Right forelimb (tissue), 1 donor: ENCODE measurements around the gene THEMIS2.

Experiments
- DNase-seq: peaks from one replicate; pipeline ENCODE4 v3.0.0-alpha.2; 2018

Gene THEMIS2

DNA sequence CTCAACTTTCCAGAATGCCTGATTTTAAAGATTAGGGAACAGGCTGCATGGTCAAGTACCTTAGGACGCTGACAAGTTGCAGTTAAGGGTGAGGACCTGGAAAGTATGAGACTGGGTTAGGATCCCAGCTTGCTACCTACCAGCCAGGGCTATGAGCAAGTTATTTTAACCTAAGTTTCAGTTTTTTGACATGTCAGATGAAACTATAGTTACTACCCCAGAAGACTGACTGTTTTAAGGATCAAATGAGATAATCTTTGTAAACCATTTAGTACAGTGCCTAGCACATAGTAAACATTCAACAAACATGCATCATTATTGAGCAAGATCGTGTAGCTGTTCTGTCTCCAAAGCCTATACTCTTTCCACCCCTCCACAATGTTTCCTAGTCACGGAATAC, 14.4 kb downstream of the THEMIS2 start:
- no peak for DNase-seq

DNA sequence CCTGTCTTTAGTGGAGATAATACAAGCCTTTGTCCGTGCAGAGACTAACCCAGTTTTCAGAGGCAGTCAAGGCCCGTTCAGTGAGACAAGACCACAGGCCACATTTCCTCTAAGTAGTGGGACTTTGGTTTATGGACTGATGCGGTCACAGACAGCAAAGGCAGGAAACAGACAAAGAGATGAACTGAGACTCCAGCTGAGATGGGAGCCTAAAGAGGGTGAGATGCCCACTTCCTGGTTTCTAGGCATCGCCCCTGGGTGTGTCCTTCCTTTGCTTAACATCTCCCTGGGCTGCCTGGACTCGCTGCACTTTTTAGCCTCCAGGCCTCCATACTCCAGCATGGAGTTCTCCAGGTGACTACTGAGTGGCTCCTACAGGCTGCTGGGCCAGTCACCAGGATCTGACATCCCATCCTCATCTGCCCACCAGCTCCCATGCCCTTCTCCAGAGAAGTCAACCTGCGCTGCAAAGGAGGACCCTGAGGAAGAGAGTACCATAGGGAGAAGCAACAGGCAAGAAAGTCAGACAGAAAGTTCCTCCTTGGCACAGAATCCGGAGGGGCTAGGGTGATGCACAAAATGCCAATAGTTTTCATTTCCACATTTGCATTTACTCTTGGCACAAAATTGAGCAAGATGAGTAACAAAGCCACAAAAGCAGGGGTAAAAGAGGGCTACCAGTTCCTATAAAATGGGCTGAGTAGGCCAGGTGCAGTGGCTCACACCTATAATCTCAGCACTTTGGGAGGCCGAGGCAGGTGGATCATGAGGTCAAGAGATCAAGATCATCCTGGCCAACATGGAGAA, 15.1 kb downstream of the THEMIS2 start:
- DNase-seq = no peak

GRCh38 chr1:27889506-27889905, 17.2 kb downstream of the THEMIS2 start:
- no peak for DNase-seq

GRCh38 chr1:27891196-27891889, 19.0 kb downstream of the THEMIS2 start:
- DNase-seq = no peak

DNA sequence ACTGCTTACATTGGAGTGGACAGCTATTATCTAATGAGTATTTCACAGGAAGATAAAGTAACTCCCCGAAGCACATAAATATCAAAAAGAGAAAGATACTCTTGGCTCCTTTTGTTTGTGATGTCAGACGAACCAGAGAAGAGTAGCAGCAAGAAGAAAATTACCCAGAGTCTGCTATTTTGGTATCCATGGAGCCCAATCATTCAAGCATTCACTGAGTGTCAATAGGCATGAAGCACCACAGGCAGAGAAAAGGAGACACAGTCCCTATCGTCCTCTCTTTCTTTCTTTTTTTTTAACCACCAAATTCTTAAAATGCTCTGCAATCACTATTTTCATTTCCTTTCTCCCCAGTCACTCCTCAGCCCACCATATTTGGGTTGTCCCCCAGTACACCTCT, 22.2 kb downstream of the THEMIS2 start:
- DNase-seq = no peak

DNA sequence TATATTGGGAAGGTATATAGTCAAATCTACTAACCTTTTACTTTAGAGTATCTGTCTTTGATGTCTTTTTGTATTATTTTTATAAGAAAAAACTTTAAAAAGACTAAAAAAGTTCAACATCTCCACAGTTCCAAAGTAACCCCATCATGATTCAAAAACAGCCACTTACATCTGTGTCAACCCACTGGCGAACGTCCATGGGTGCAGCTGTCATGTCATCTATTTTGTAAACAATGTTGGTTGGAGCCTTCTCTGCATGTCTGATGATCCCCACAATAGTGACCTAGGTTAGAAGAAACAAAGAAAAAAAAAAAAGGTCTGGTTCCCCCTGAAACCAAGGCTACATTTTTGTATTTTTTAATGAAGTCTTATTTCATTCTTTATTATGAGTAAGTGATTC, 34.4 kb downstream of the THEMIS2 start:
- no peak for DNase-seq

DNA sequence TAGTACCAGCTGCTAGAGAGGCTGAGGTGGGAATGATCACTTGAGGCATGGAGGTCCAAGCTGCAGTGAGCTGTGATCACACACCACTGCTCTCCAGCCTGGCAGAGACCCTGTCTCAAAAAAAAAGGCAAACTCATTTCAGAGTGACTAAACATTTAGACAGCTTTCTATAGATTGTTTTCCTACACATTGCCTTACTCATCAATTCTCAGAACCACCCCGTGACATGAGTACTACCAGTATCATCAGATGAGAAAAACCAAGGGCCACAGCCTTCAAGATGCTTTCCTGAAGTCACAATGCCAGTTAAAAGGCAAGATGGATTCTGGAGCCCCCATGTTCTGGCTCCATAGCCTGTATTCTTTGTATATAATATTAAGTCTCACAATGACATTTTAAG, 40.1 kb downstream of the THEMIS2 start:
- DNase-seq = no peak

- no peak for DNase-seq
Observed at GRCh38 chr1:27915082-27915575, 42.8 kb downstream of the THEMIS2 start.

DNA sequence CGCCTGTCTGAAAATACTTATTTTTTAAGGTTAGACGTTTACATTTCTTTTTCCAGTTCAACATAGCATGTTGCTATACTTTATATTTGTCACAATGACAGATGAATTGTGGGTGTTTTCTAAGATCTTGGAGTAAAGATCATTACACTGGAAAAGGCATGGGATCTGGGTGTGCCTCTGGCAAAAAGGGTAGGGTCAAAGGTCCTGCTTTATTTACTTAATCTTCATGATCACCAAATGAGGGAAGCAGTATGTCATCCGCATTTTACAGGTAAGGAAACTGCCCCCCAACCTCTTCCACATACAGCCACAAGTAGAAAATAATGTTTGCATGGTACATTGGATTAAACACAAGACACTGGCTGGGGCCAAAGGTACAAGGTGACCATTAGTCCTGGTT, 49.9 kb downstream of the THEMIS2 start:
- DNase-seq = no peak

DNA sequence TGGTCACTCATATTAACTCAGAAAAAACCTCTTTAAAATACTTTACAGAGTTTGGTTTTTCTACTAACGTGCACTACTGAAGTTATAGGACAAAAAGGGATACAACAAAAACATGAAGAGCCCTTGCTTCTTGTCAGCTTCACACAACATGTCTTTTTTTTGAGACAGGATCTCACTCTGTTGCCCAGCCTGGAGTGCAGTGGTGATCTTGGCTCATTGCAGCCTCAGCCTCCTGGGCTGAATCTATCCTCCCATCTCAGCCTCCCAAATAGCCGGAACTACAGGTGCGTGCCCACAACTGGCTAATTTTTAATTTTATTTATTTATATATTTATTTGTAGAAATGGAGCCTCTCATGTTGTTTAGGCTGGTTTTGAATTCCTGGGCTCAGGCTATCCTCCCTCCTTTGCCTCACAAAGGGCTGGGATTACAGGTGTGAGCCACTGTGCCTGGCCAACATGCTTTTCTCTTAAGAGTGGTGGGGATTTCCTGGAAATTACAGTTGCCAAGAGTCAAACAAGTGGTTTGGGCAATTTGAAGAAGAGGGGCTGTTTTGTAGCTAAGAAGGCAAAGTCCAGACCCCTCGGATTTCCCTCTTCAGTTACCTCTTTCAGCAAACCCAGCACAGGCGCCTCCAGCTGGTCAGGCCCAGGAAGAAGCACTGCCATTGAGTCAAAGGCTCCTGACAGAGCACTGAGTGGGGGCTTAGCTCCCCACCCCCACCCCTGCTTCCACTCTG, 56.0 kb downstream of the THEMIS2 start:
- no peak for DNase-seq

DNA sequence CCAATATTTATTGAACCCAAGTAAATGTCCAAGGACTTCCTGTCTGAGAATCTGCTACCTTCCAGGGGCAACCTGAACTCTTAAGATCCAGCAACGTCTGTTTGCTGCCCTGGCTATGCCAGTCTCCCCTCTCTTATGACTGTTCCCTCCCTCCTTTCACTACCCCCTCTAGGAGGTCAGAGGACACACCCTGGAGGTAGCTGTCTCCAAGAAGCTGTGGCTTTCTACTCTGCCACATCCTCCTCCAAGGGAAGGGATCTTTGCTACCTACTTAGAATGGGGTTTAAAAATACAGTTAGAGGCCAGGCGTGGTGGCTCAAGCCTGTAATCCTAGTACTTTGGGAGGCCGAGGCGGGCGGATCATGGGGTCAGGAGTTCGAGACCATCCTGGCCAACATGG, 58.8 kb downstream of the THEMIS2 start:
- DNase-seq = no peak

DNA sequence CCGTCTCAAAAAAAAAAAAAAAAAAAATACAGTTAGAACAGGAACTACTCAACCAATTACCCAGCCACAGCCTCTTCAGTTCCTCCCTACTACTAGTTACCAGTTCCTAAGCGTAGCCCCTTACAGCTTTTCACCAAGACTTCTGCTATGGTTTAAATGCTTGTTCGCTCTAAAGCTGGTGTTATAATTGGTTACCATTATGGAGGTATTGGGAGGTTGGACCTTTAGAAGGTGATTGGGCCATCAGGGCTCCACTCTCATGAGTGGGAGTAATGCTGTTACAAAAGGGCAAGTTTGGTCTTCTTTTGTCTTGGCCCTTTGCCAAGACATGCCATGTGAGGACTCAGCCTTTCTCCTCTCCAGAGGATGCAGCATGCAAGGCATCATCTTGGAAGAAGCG, 59.4 kb downstream of the THEMIS2 start:
- DNase-seq = no peak

- DNase-seq = no peak
Observed at GRCh38 chr1:27934818-27935549, 62.6 kb downstream of the THEMIS2 start, which contains the start of gene SMPDL3B. TSS of gene SMPDL3B (plus strand) at chr1:27935000. CDS start at chr1:27935184, 184 bp downstream.

- DNase-seq = no peak
Observed at GRCh38 chr1:27935721-27936120, 63.4 kb downstream of the THEMIS2 start.
